PC-9 (cell line): ENCODE data around the gene CD1B.

Experiments used
- EZH2 ChIP-seq: fragments of 200-600 bp; sonication (generic); IDR thresholded peaks from 2 replicates; pipeline ENCODE4 v1.8.0; 2017; ENCODE audit warnings: antibody characterized with exemption, low read depth
- TF ChIP-seq, protein P1 (sequence below): fragments of 200-600 bp; sonication (generic); conservative IDR thresholded peaks from 2 replicates; pipeline ENCODE4 v1.6.1; 2017; ENCODE audit warnings: mixed run types, antibody characterized with exemption, mild to moderate bottlenecking, moderate library complexity

DNA sequence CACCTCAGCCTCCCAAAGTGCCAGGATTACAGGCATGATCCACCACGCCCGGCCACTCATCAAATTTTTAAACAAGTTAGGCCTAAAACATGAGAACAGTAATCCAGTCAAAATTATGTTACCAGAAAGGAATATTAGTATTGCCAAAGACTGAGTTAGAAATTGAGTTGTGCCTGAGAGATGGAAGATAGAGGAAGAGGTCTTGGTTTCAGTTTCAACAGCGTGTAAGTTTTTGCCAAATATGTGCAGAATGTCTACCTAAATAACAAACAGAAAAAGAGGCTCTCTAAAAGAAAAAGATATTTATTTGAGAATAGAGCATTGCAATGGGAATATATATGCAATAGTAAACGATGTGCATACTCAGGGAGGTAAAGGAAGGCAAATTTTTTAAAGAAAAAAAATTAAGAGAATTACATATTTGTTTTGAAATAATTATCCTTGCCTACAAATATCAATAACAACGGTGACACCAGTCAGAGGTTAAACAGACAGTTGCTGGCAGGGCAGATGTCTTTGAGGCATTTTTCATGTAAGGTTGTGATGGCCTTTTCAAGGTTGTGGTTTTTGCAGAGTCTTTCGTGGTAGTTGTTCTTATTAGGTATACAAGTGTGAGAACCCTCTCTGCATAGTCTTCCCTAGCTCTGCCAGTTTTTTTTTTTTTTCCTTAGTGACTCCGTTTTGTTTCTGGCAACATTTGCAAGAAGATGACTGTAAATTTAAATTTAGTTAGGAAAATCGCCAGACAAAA, 2.2 kb upstream of the CD1B start:
- TF ChIP-seq EZH2 = no peak
- TF ChIP-seq, protein P1, sequence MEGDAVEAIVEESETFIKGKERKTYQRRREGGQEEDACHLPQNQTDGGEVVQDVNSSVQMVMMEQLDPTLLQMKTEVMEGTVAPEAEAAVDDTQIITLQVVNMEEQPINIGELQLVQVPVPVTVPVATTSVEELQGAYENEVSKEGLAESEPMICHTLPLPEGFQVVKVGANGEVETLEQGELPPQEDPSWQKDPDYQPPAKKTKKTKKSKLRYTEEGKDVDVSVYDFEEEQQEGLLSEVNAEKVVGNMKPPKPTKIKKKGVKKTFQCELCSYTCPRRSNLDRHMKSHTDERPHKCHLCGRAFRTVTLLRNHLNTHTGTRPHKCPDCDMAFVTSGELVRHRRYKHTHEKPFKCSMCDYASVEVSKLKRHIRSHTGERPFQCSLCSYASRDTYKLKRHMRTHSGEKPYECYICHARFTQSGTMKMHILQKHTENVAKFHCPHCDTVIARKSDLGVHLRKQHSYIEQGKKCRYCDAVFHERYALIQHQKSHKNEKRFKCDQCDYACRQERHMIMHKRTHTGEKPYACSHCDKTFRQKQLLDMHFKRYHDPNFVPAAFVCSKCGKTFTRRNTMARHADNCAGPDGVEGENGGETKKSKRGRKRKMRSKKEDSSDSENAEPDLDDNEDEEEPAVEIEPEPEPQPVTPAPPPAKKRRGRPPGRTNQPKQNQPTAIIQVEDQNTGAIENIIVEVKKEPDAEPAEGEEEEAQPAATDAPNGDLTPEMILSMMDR = no peak
